H9 (cell line): Measurements from ENCODE around the gene NT5C3A. TPM values are rescaled to one million over a fixed set of nuclear protein-coding genes. Genes with fewer than 3 reads are reported as not detected.

Experiments
- DNase-seq: peaks from one replicate; pipeline ENCODE4 v3.0.0-alpha.2; 2017
- H2AFZ ChIP-seq: one replicate; pipeline ENCODE4 v1.6.1; 2013; ENCODE audit warnings: mild to moderate bottlenecking, low read length, control low read depth, moderate library complexity
- H2AK5ac ChIP-seq: 2 replicates; pipeline ENCODE4 v1.6.1; 2013; ENCODE audit warnings: low read length, control low read depth, mixed read lengths; ENCODE audit not compliant: insufficient read length
- H2BK120ac ChIP-seq: one replicate; pipeline ENCODE4 v1.6.1; 2013; ENCODE audit warnings: low read depth, mild to moderate bottlenecking, low read length, control low read depth, inconsistent platforms; ENCODE audit not compliant: poor library complexity, severe bottlenecking
- H2BK12ac ChIP-seq: 2 replicates; pipeline ENCODE4 v1.6.1; 2013; ENCODE audit warnings: low read length, control low read depth, mixed read lengths, low read depth; ENCODE audit not compliant: insufficient read length
- H2BK15ac ChIP-seq: 2 replicates; pipeline ENCODE4 v1.6.1; 2013; ENCODE audit warnings: low read depth, low read length, control low read depth
- H2BK20ac ChIP-seq: one replicate; pipeline ENCODE4 v1.6.1; 2013; ENCODE audit warnings: low read depth, mild to moderate bottlenecking, low read length, control low read depth, inconsistent platforms; ENCODE audit not compliant: poor library complexity, severe bottlenecking
- H2BK5ac ChIP-seq: 2 replicates; pipeline ENCODE4 v1.6.1; 2013; ENCODE audit warnings: low read length, control low read depth, mixed read lengths; ENCODE audit not compliant: insufficient read length
- H3K14ac ChIP-seq: 2 replicates; pipeline ENCODE4 v1.6.1; 2013; ENCODE audit warnings: low read length, control low read depth; ENCODE audit not compliant: insufficient read depth
- H3K18ac ChIP-seq: 2 replicates; pipeline ENCODE4 v1.6.1; 2013; ENCODE audit warnings: low read depth, mild to moderate bottlenecking, mixed read lengths, low read length, control low read depth; ENCODE audit not compliant: insufficient read length
- H3K23ac ChIP-seq: 2 replicates; pipeline ENCODE4 v1.6.1; 2013; ENCODE audit warnings: low read length, control low read depth, mixed read lengths, low read depth; ENCODE audit not compliant: insufficient read length
- H3K23me2 ChIP-seq: 2 replicates; pipeline ENCODE4 v1.6.1; 2013; ENCODE audit warnings: low read depth, mild to moderate bottlenecking, mixed read lengths, low read length, control low read depth; ENCODE audit not compliant: insufficient read length, poor library complexity, severe bottlenecking
- H3K27ac ChIP-seq: 2 replicates; pipeline ENCODE4 v1.5.1; 2013; ENCODE audit warnings: low read length, control low read depth, mixed read lengths, low read depth; ENCODE audit not compliant: insufficient read length
- H3K27me3 ChIP-seq: 2 replicates; pipeline ENCODE4 v1.6.1; 2013; ENCODE audit warnings: low read length, control low read depth, inconsistent platforms; ENCODE audit not compliant: insufficient read depth
- H3K4ac ChIP-seq: 2 replicates; pipeline ENCODE4 v1.6.1; 2013; ENCODE audit warnings: low read depth, mild to moderate bottlenecking, control low read depth, inconsistent platforms, low read length, moderate library complexity
- H3K4me1 ChIP-seq: 2 replicates; pipeline ENCODE4 v1.6.1; 2013; ENCODE audit warnings: low read length, control low read depth, inconsistent platforms; ENCODE audit not compliant: insufficient read depth
- H3K4me2 ChIP-seq: 2 replicates; pipeline ENCODE4 v1.6.1; 2013; ENCODE audit warnings: low read length, control low read depth, mixed read lengths; ENCODE audit not compliant: insufficient read length, insufficient read depth
- H3K56ac ChIP-seq: 2 replicates; pipeline ENCODE4 v1.6.1; 2013; ENCODE audit warnings: low read depth, mild to moderate bottlenecking, mixed read lengths, low read length, control low read depth; ENCODE audit not compliant: insufficient read length
- H3K79me1 ChIP-seq: 2 replicates; pipeline ENCODE4 v1.6.1; 2013; ENCODE audit warnings: low read depth, mild to moderate bottlenecking, moderate library complexity, low read length, control low read depth, inconsistent platforms; ENCODE audit not compliant: insufficient read depth, poor library complexity, severe bottlenecking
- H3K79me2 ChIP-seq: 2 replicates; pipeline ENCODE4 v1.6.1; 2013; ENCODE audit warnings: low read length, control low read depth, inconsistent platforms; ENCODE audit not compliant: insufficient read depth
- H3K9ac ChIP-seq: 2 replicates; pipeline ENCODE4 v1.6.1; 2013; ENCODE audit warnings: low read length, control low read depth, mixed read lengths; ENCODE audit not compliant: insufficient read length; ENCODE audit errors: extremely low read depth
- H3K9me3 ChIP-seq: one replicate; pipeline ENCODE4 v1.6.1; 2013; ENCODE audit warnings: low read depth, low read length, inconsistent platforms; ENCODE audit not compliant: control insufficient read depth
- H3T11ph ChIP-seq: one replicate; pipeline ENCODE4 v1.6.1; 2013; ENCODE audit warnings: mild to moderate bottlenecking, low read length, control low read depth, inconsistent platforms
- H4K20me1 ChIP-seq: one replicate; pipeline ENCODE4 v1.6.1; 2013; ENCODE audit not compliant: control insufficient read depth, insufficient read length, insufficient read depth
- H4K5ac ChIP-seq: 2 replicates; pipeline ENCODE4 v1.6.1; 2013; ENCODE audit warnings: low read depth, mild to moderate bottlenecking, mixed read lengths, low read length, control low read depth; ENCODE audit not compliant: insufficient read length
- H4K8ac ChIP-seq: replicated peaks from 2 replicates; pipeline ENCODE4 v1.6.1; 2013; ENCODE audit warnings: low read length, control low read depth, mixed read lengths, low read depth; ENCODE audit not compliant: insufficient read length
- H4K91ac ChIP-seq: 2 replicates; pipeline ENCODE4 v1.6.1; 2013; ENCODE audit warnings: low read depth, mild to moderate bottlenecking, moderate library complexity, mixed read lengths, low read length, control low read depth; ENCODE audit not compliant: insufficient read length
- H3K27ac Mint-ChIP-seq, 3 experiments: 2 replicates in 2 of 3; 3 replicates in 1 of 3; pipeline ENCODE4 v1.8.0; 2020 to 2021; ENCODE audit warnings: mixed read lengths in 3 of 3, mild to moderate bottlenecking in 1 of 3, moderate library complexity in 1 of 3
- H3K27me3 Mint-ChIP-seq: 2 replicates; pipeline ENCODE4 v1.8.0; 2021; ENCODE audit warnings: low read depth, mild to moderate bottlenecking, moderate library complexity, mixed read lengths
- H3K36me3 Mint-ChIP-seq, 3 experiments: 2 replicates in 2 of 3; 3 replicates in 1 of 3; pipeline ENCODE4 v1.8.0; 2020 to 2021; ENCODE audit warnings: low read depth in 3 of 3, mixed read lengths in 3 of 3; ENCODE audit not compliant: insufficient read depth in 1 of 3
- H3K4me1 Mint-ChIP-seq, 2 experiments: 2 replicates each; pipeline ENCODE4 v1.8.0; 2020; ENCODE audit warnings: mixed read lengths in 2 of 2
- H3K4me3 Mint-ChIP-seq, 2 experiments: 2 replicates in 1 of 2; 3 replicates in 1 of 2; pipeline ENCODE4 v1.8.0; 2020 to 2021; ENCODE audit warnings: mild to moderate bottlenecking in 2 of 2, mixed read lengths in 2 of 2, moderate library complexity in 1 of 2
- H3K9me3 Mint-ChIP-seq, 2 experiments: 2 replicates in 1 of 2; 3 replicates in 1 of 2; pipeline ENCODE4 v1.8.0; 2020; ENCODE audit warnings: mild to moderate bottlenecking in 2 of 2, mixed read lengths in 2 of 2, moderate library complexity in 1 of 2
- total RNA-seq: library from RNA; stranded (reverse); gene quantifications from 2 replicates; pipeline ENCODE4 v1.2.1, GENCODE V29; 2021
- TF ChIP-seq, protein P1 (sequence below): fragments of 200-600 bp; sonication (generic); conservative IDR thresholded peaks from 3 replicates; pipeline ENCODE4 v1.8.0; 2021; ENCODE audit warnings: antibody characterized with exemption, mild to moderate bottlenecking

NT5C3A gene
- total RNA-seq, 1 experiment from 2014 or later = 22.1 TPM

DNA sequence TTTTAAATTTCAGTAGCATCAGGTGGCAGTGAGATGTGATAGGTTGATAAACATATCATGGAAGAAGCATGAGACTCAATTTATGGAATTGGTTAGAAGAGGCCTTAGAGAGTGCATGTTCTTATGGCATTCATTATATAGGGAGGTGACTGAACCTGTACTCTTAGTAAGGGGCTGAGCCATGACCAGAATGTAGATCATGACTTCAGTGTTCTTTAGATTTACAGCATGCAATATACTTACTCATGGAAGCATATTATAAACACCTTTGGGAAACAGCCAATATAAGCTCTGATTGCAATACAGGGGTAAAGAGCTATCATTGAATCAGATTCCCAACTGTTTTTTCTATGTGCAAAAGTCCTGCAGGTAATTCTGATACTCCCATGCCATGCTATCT, 50.2 kb downstream of the NT5C3A start:
- Histone ChIP-seq H3K4ac (no peak overlapping the region), H3K27me3 (no peaks in the 10 kb centered on the region), H2BK5ac (no peak overlapping the region), H3K23me2 (no peaks in the 10 kb centered on the region), H3K4me1 (no peaks in the 10 kb centered on the region), H4K8ac (no peak overlapping the region), H2BK20ac (no peak overlapping the region), H3K23ac (no peak overlapping the region), H4K5ac (no peak overlapping the region), H2BK15ac (no peak overlapping the region), H3K14ac (no peak overlapping the region), H2BK120ac (no peak overlapping the region), H3K9ac (no peak overlapping the region), H3K56ac (no peak overlapping the region), H3K27ac (no peak overlapping the region), H3T11ph (no peak overlapping the region), H2BK12ac (no peak overlapping the region), H3K18ac (no peak overlapping the region), H3K79me2 (no peaks in the 10 kb centered on the region), H3K4me2 (no peak overlapping the region), H3K79me1 (no peaks in the 10 kb centered on the region), H4K20me1 (no peaks in the 10 kb centered on the region), H3K9me3 (no peaks in the 10 kb centered on the region), H4K91ac (no peak overlapping the region), H2AFZ (no peak overlapping the region), H2AK5ac (no peak overlapping the region)
- no peak overlapping the region for H3K27ac Mint-ChIP-seq
- H3K27me3 Mint-ChIP-seq = no peaks in the 10 kb centered on the region
- no peak for DNase-seq
- TF ChIP-seq, protein P1, sequence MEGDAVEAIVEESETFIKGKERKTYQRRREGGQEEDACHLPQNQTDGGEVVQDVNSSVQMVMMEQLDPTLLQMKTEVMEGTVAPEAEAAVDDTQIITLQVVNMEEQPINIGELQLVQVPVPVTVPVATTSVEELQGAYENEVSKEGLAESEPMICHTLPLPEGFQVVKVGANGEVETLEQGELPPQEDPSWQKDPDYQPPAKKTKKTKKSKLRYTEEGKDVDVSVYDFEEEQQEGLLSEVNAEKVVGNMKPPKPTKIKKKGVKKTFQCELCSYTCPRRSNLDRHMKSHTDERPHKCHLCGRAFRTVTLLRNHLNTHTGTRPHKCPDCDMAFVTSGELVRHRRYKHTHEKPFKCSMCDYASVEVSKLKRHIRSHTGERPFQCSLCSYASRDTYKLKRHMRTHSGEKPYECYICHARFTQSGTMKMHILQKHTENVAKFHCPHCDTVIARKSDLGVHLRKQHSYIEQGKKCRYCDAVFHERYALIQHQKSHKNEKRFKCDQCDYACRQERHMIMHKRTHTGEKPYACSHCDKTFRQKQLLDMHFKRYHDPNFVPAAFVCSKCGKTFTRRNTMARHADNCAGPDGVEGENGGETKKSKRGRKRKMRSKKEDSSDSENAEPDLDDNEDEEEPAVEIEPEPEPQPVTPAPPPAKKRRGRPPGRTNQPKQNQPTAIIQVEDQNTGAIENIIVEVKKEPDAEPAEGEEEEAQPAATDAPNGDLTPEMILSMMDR = no peak
- H3K36me3 Mint-ChIP-seq = peaks cover 19 to 37% (median 36%) of the 10 kb centered on the region in 3 experiments
- no peak overlapping the region for H3K4me3 Mint-ChIP-seq
- no peaks in the 10 kb centered on the region for H3K9me3 Mint-ChIP-seq
- H3K4me1 Mint-ChIP-seq = no peaks in the 10 kb centered on the region
